ENCODE measurements around the gene RTP5.
"Not testable (repeated sequence)": the region's sequence is repeated elsewhere in the genome, so short reads cannot be mapped to it uniquely, and the experiment has no call there.

RTP5 gene

DNA sequence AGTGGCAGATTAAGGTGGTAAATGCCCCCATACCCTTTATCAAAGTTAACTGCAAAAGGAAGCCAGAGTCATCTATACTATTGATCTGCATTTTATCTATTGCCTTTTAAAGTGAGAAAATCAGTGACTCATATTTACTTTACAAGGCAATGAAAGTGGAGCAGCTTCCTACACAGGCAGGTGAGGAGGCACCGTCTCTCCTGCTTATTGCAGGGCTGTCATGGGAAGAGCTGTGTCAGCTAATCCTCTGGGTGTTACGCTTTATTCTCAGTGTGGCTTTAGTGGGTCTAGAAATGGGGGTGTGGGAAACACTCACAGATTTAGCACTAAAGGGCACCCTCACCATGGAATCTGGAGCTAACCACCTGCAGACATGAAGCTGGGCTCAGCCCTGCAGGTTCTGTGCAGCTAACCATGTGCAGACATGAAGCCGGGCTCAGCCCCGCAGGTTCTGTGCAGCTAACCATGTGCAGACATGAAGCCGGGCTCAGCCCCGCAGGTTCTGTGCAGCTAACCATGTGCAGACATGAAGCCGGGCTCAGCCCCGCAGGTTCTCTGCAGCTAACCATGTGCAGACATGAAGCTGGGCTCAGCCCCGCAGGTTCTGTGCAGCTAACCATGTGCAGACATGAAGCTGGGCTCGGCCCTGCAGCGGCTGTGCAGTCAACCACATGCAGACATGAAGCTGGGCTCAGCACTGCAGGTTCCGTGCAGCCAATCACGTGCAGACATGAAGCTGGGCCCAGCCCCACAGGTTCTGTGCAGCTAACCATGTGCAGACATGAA lies 53.5 kb downstream of the RTP5 start:
- not testable (repeated sequence) for DNase-seq (ENCODE audit: low read depth in 3 of 3)

Data from stimulated activated CD4-positive, alpha-beta T cell treated with anti-CD3 and anti-CD28 coated beads, TNF-alpha, amount 100 ng/mL, for 48 hours (primary cell).